ENCODE results near the gene EVPLL. TPM values are rescaled to one million over a fixed set of nuclear protein-coding genes. Genes with fewer than 3 reads are reported as not detected.

The EVPLL gene
- total RNA-seq, 1 donor from 2014 or later = not detected

GRCh38 chr17:18379246-18380146, 1.9 kb downstream of the EVPLL start:
- no peak overlapping the region for H3K27ac Mint-ChIP-seq (ENCODE audit: unreplicated experiment)
- no peaks in the 10 kb centered on the region for H3K4me1 Mint-ChIP-seq (ENCODE audit: low read depth, unreplicated experiment)
- no peaks in the 10 kb centered on the region for H3K36me3 Mint-ChIP-seq (ENCODE audit: unreplicated experiment)
- H3K4me3 Mint-ChIP-seq (ENCODE audit: unreplicated experiment) = no peak overlapping the region
- peaks cover 2% of the 10 kb centered on the region for H3K9me3 Mint-ChIP-seq (ENCODE audit: unreplicated experiment)
- no peak for DNase-seq
- TF ChIP-seq CTCF (IDR thresholded peaks at IDR 0.05; ENCODE audit: partially characterized antibody, unreplicated experiment) = no peak
- H3K27me3 Mint-ChIP-seq (ENCODE audit: unreplicated experiment) = peaks cover 5% of the 10 kb centered on the region

GRCh38 chr17:18380471-18381157, 3.0 kb downstream of the EVPLL start:
- Mint-ChIP-seq H3K27ac (ENCODE audit: unreplicated experiment) (no peak overlapping the region), H3K27me3 (ENCODE audit: unreplicated experiment) (peaks cover 7% of the 10 kb centered on the region), H3K4me3 (ENCODE audit: unreplicated experiment) (no peak overlapping the region), H3K36me3 (ENCODE audit: unreplicated experiment) (no peaks in the 10 kb centered on the region), H3K9me3 (ENCODE audit: unreplicated experiment) (peaks cover 2% of the 10 kb centered on the region), H3K4me1 (ENCODE audit: low read depth, unreplicated experiment) (no peaks in the 10 kb centered on the region)
- no peak for DNase-seq
- no peak for TF ChIP-seq CTCF (IDR thresholded peaks at IDR 0.05; ENCODE audit: partially characterized antibody, unreplicated experiment)

GRCh38 chr17:18381158-18381952, 3.8 kb downstream of the EVPLL start:
- no peaks in the 10 kb centered on the region for H3K36me3 Mint-ChIP-seq (ENCODE audit: unreplicated experiment)
- no peak for DNase-seq

GRCh38 chr17:18381953-18382245, 4.3 kb downstream of the EVPLL start:
- no peak overlapping the region for H3K4me3 Mint-ChIP-seq (ENCODE audit: unreplicated experiment)
- H3K27ac Mint-ChIP-seq (ENCODE audit: unreplicated experiment) = no peak overlapping the region
- no peaks in the 10 kb centered on the region for H3K4me1 Mint-ChIP-seq (ENCODE audit: low read depth, unreplicated experiment)
- H3K9me3 Mint-ChIP-seq (ENCODE audit: unreplicated experiment) = peaks cover 2% of the 10 kb centered on the region
- peaks cover 6% of the 10 kb centered on the region for H3K27me3 Mint-ChIP-seq (ENCODE audit: unreplicated experiment)
- no peak for DNase-seq
- no peak for TF ChIP-seq CTCF (IDR thresholded peaks at IDR 0.05; ENCODE audit: partially characterized antibody, unreplicated experiment)
- H3K36me3 Mint-ChIP-seq (ENCODE audit: unreplicated experiment) = no peaks in the 10 kb centered on the region

More at GRCh38 chr17:18381158-18381952, 3.8 kb downstream of the EVPLL start:
- TF ChIP-seq CTCF (IDR thresholded peaks at IDR 0.05; ENCODE audit: partially characterized antibody, unreplicated experiment) = no peak
- Mint-ChIP-seq H3K4me3 (ENCODE audit: unreplicated experiment) (no peak overlapping the region), H3K27ac (ENCODE audit: unreplicated experiment) (no peak overlapping the region), H3K27me3 (ENCODE audit: unreplicated experiment) (peaks cover 7% of the 10 kb centered on the region), H3K4me1 (ENCODE audit: low read depth, unreplicated experiment) (no peaks in the 10 kb centered on the region), H3K9me3 (ENCODE audit: unreplicated experiment) (peaks cover 2% of the 10 kb centered on the region)
